Muscle of back (tissue), 11 donors: Measurements from ENCODE around the gene DNAAF1. TPM values are rescaled to one million over a fixed set of nuclear protein-coding genes. Genes with fewer than 3 reads are reported as not detected.
"Not testable (repeated sequence)": the region's sequence is repeated elsewhere in the genome, so short reads cannot be mapped to it uniquely, and the experiment has no call there.

Experiments
- DNase-seq, 3 donors: peaks; one replicate each; pipeline versions ENCODE4 v3.0.0 to v3.0.0-alpha.2; 2013
- polyA plus RNA-seq, 10 donors: library from polyadenylated mRNA; unstranded; fragments of 120-200 nt; gene quantifications; one replicate each; pipeline ENCODE4 v1.2.1, GENCODE V29; 2013; ENCODE audit not compliant: insufficient read length in 10 of 10

The DNAAF1 gene
- polyA plus RNA-seq, 10 donors: 0.09 to 1.3 (median 0.37) TPM

DNA sequence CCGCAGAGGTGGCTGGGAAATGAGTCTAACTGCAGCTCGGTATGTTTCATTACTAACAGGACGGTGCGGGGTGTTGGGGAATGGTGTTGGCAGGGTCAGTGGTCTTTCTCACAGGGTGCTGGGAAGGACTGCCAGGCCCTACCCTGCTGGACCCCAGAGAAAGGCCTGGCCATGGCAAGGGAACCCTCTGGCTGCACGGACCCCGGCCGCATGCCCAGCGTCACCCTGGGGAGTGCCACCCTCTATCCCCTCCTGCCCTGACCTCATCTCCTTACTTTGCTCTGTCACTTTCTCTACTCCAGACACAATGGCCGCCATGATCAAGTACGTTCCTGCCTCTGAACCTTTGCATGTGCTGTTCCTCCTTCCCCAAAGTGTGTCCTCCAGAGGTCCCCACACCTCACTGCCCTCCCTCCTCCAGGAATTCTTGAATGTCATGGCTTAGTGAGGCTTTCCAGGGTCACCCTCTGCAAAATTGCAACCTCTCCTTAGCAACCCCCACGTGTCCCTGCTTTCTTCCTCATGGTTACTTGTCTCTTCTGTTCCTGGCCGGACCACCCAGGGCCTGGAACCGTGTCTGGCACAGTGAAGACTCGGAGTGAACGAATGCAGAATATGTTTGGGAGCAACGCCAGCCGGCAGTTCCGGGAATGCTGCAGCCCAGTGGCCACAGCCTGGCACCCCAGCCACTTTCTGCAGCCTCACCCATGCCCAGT lies 61.0 kb downstream of the DNAAF1 start:
- no peak for DNase-seq

- no peak for DNase-seq
Observed at GRCh38 chr16:84207251-84207650, 62.1 kb downstream of the DNAAF1 start.

GRCh38 chr16:84207879-84208278 lies 62.8 kb downstream of the DNAAF1 start:
- no peak for DNase-seq

DNA sequence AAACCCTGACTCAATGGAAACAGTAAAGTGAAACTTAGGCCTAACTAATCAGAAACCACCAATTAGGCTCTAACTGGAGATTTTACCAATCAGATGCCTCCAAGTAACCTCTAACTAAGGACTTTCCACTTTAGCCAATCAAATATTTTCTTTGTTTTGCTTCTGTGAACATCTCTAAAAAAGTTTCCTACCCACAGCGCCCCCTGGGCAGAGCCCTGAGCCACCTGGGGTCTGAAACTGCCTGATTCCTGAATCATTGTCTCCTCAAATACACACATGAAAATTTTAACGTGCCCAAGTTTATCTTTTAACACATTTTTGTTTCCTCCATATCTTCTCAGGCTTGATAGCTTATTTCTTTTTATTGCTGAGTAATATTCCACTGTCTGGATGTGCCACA lies 64.9 kb downstream of the DNAAF1 start:
- no peak for DNase-seq

DNA sequence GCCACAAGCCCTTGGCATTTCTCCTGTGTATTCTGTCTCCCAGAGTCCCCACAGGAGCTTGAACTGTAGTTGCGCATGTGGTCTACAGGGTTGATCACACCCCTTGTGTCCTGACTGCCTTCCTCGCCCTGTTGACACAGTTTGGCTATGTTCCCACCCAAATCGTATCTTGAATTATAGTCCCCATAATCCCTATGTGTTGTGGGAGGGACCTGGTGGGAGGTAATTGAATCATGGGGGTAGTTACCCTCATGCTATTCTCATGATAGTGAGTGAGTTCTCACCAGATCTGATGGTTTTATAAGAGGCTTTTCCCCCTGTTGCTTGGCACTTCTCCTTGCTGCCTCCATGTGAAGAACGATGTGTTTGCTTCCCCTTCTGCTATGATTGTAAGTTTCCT lies 67.0 kb downstream of the DNAAF1 start:
- DNase-seq: no peak

DNA sequence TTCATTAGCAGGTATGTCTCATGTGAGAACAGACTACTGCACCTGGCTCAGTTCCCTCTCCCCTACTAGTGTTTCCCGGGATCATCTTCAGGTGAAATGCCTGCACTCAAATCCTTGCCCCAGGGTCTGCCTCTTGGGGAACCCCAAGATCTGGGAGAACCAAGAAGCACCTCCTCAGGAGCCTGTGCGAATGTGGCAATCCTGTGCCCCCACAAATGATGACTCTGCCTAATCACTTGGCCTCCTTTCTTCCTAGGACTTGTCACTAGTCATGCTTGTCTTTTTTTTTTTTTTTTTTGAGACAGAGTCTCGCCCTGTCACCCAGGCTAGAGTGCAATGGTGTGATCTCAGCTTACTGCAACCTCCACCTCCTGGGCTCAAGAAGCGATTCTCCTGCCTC lies 67.5 kb downstream of the DNAAF1 start:
- no peak for DNase-seq

DNA sequence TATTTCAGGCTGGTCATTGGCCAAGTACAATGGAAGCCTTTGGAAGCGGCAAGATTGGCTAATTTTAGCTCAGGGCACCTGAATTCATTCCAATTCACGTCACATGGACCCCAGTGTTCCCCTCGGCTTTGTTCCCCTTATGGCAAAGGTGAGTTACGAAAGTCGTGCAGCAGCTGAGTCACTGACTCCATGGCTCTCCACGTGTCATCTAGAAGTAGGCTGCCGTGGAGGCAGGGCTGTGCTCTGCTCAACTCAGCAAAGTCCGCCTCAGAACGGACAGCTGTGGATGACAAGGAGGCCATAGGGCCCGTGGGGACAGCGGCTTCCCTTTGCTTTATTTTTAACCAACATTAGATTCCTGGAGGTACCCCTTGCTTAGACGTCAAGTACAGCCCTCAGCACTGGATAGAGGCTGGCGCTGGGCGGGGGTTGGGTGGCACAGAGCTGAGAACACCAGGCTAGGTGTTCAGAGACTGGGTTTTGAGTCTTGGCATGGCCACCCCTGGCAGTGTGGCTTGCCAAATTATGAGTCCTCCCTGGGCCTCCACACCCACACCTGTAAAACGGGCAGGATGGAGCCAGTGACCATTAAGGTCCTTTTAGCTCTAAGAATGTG lies 69.5 kb downstream of the DNAAF1 start:
- no peak for DNase-seq

- no peak for DNase-seq
Observed at GRCh38 chr16:84215531-84215930, 70.4 kb downstream of the DNAAF1 start.

DNA sequence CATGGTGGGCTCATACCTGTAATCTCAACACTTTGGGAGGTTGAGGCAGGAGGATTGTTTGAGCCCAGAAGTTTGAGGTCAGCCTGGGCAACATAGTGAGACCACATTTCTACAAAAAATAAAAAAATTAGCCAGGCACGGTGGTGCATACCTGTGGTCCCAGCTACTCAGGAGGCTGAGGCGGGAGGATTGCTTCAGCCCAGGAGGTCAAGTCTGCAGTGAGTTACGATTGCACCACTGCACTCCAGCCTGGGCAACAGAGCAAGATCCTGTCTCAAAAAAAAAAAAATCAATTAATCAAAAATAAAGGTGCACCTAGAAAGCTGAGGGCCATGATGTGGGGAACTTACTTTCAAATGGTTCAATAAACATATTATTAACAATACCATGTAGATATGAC lies 71.0 kb downstream of the DNAAF1 start:
- not testable (repeated sequence) for DNase-seq

DNA sequence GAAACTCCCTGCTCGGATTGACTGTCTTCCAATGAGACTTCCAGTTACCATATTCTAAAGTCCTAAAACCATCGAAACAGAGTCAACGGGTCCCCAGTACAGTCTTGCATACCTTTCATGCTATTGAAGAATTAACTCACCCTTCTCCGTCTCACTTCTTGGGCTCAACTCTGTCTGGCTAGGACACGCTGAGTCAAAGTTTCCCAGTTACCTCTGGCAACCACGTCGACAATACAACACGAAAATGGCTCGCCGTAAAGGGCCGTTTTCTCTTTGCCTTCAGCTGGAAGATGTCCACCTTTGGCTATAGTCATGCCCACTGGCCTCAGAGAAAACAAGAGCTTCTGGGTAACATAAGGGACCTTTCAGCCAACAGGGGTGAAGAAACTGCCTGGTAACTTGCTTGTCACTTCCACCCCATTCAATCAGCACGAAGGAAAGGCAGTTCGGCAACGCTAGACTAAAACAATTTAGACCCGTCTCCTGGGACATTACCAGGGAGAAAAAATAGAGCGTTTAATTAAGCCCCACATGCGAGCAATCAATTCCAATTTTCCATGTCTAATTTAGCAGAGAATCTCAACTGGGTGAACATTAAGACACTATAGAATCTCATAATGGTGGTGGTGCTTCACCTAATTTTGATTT lies 73.2 kb downstream of the DNAAF1 start:
- DNase-seq: no peak

DNA sequence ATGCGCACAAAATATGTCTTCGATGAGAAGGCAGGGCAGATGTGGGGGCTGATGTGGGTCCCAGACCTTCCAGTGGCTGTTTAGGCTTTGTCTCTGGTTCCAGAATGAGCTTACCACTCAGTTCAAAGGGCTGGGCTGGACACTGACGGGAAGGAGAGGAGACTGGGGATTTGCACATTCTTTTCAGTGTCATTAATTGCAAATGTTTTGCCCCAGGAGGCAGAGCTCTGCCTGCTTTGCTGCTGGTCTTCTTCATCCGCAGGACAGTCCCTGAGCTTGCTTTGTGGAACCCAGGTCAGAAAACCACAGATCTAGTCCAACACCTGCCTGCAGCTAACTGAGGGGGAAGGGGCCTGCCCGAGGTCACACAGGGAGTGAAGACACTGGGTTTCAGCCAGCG lies 73.8 kb downstream of the DNAAF1 start:
- no peak for DNase-seq

DNA sequence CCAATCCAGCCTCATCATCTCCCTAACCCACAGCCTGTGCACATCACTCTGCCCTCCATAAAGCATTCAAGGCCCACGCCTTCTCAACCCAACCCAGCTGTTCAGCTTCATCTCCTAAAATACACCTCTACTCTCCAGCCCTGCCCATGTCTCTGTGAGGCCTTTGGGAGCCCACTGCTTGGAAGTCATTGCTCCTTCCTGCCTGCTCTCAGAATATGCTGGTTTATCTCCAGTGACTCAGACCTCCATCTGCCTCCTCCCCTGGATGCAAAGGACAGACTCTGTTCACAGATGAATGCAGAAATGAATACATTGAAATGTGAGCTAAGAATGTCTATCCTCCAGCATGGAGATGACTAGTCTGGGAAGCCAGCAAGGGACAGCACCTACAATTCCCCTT lies 75.7 kb downstream of the DNAAF1 start:
- DNase-seq: no peak

DNA sequence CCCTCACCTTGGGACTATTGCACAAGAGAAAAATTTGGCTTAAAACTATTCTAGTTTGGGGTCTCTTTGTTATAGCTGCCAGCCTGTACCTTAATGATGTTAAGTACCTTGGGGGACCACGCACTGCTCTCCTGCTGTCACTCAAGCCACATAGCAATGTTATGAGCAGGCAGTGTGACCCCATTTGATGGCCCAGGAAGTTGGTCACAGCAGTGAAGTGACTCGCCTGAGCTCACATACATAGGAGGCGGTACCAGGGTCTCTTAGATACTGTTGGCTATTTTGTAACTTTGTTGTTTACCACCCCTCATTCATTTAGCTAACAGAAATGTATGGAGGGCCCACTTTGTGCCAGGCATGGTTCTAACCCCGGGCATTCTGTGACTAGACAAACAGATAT lies 78.3 kb downstream of the DNAAF1 start:
- no peak for DNase-seq

DNA sequence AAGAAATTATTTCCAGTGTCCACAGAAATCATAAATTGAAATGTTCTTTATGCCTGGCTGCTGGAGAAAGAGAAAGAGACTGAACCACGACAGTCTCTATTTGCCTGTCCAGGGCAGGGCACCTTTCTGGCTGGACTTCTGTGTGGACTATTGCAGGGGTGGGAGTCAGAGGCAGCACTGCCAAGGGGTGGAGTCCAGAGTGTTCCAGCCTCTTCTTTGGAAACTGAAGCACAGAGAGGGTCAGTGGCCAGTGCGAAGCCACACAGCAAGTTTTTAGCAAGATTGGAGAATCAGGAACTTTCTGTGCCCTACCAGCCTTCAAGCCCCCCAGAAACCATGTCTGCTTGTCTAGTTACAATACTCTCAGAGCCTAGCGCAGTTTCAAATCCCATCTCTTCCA lies 79.4 kb downstream of the DNAAF1 start:
- no peak for DNase-seq

GRCh38 chr16:84225126-84225525 lies 80.0 kb downstream of the DNAAF1 start:
- DNase-seq: no peak

- no peak for DNase-seq
Observed at GRCh38 chr16:84225571-84225970, 80.5 kb downstream of the DNAAF1 start.

DNA sequence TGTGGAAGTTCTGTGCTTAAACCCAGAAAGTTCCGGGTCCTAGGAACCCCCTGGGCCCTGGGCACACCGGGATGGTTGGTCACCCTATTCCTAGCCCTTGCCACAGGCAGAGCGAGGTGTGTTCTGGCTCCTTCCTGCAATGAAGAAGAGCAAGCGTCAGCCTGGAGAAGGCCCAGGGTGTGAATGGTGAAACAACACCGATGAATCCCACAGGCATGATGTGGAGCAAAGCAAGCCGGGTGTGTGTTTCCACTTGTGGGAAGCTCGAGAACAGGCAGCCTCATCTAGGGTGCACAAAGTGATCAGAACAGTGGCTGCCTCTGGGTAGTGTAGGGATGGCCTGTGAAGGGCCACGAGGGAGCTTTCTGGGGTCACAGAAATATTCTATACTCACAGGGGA lies 80.9 kb downstream of the DNAAF1 start:
- DNase-seq: no peak

Other genes starting within 250 kb of the DNAAF1 start
- gene MLYCD, start 246.2 kb upstream of the DNAAF1 start, polyA plus RNA-seq: 1 to 10 TPM; 3.0 to 5.2 (median 3.9) TPM
- 1 to 10 TPM in 1 of 10 donors, under 1 TPM in 9; 0.14 to 1.1 (median 0.47) TPM for gene OSGIN1, start 192.1 kb upstream of the DNAAF1 start, polyA plus RNA-seq
- 1 to 10 TPM in 1 of 10 donors, under 1 TPM in 9; 0.39 to 1.0 (median 0.82) TPM for gene NECAB2, start 177.1 kb upstream of the DNAAF1 start, polyA plus RNA-seq
- not detected for gene SLC38A8, start 102.5 kb upstream of the DNAAF1 start, polyA plus RNA-seq
- 10 to 100 TPM; 65.9 to 92.8 (median 68.7) TPM for gene MBTPS1, start 28.4 kb upstream of the DNAAF1 start, polyA plus RNA-seq
- gene HSDL1, start 131 bp upstream of the DNAAF1 start, polyA plus RNA-seq: 10 to 100 TPM; 14.4 to 23.6 (median 17.7) TPM
- 10 to 100 TPM; 16.8 to 39.7 (median 24.4) TPM for gene TAF1C, start 41.7 kb downstream of the DNAAF1 start, polyA plus RNA-seq
- 1 to 10 TPM in 2 of 10 donors, under 1 TPM in 8; 0.43 to 1.1 (median 0.87) TPM for gene ADAD2, start 45.8 kb downstream of the DNAAF1 start, polyA plus RNA-seq
- gene KCNG4, start 94.7 kb downstream of the DNAAF1 start, polyA plus RNA-seq: under 1 TPM in 3 of 10 donors, not detected in 7; 0.05 to 0.08 (median 0.05) TPM
- 1 to 10 TPM in 9 of 10 donors, under 1 TPM in 1; 0.77 to 2.6 (median 1.5) TPM for gene WFDC1, start 149.6 kb downstream of the DNAAF1 start, polyA plus RNA-seq
- gene ATP2C2, start 223.2 kb downstream of the DNAAF1 start, polyA plus RNA-seq: 1 to 10 TPM in 3 of 10 donors, under 1 TPM in 7; 0.27 to 1.9 (median 0.44) TPM